Effector CD4-positive, alpha-beta T cell (primary cell): ENCODE measurements around the gene HARS2.
"Not testable (repeated sequence)": the region's sequence is repeated elsewhere in the genome, so short reads cannot be mapped to it uniquely, and the experiment has no call there.

ENCODE experiments used
- DNase-seq: peaks from one replicate; pipeline ENCODE4 v3.0.0-alpha.2; 2020

Gene HARS2

DNA sequence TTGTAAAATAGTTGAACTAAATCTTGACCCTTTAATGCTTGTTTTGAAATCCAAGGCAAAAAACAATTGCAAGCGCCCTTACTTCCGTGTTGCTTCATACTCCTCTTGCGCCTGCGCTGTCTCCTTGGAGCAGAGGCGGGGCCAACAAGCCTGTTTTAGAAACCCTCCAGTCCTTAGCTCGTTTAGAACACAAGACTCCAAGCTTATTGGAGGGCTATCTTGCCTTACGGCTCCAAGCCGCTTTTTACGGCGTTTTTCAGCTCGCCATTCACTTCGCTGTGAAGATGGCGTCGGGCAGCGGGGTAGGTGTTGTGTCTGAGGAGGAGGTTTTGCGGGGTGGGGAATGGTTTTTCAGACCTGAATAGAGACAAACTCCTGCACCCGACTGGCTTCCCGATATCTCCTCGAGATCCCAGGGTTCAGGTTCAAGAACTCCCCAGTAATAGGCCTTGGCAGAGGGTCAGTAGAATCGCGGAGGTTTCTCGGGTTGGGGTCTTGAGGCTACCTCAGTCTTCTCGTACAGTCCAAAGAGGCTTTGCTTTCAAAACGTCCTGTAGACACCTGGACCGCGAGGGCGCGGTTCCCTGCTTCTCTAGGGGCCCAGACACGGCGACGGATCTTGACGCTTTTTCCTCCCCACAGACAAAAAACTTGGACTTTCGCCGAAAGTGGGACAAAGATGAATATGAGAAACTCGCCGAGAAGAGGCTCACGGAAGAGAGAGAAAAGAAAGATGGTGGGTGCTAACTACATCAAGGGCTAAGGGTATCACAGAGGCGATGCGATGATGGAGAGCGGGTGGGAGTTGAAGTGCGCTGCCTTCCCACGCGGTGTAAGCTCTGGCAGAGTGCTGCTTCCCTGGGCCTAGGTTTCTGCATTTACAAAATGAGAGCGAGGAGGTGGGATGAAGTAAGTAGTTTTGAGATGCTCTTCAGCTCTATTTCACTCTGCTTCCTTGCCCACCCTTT is 9.2 kb downstream of the HARS2 start, which contains the start of gene ZMAT2:
TSS of gene ZMAT2 (plus strand) at position 271 of the 968 bp plus-strand sequence. CDS start at position 285, 14 bp downstream.
- DNase-seq = peak; percentile 92

DNA sequence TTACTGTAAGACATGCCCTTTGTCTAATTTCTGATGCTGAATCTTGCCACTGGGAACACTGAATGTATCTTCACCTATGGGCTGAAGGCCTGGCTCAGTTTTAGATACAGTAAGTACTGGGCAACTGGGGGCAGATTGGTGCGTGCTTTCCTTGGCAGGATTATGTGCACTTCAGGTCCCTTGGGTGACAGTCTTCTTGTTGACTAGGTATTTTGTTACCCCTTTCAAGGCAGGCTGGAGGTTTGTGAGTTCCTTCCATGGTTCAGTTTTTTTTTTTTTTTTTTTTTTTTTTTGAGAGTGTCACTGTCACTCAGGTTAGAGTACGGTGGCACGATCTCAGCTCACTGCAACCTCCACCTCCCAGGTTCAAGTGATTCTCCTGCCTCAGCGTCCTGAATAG is 16.6 kb downstream of the HARS2 start:
- no peak for DNase-seq

DNA sequence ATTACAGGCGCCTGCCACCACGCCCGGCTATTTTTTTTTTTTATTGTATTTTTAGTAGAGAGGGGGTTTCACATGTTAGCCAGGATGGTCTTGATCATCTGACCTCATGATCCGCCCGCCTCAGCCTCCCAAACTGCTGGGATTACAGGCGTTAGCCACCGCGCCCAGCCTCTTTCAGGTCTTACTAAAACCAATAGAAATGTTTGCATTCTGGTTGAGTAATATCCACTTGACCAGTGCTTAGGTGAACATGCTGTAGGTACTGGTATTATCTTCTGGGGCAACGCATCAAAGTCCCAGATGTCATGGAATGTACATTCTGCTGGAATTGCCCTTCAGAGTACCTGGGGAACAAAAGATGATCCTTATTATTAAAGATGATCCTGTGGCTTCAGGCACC is 17.5 kb downstream of the HARS2 start:
- not testable (repeated sequence) for DNase-seq

DNA sequence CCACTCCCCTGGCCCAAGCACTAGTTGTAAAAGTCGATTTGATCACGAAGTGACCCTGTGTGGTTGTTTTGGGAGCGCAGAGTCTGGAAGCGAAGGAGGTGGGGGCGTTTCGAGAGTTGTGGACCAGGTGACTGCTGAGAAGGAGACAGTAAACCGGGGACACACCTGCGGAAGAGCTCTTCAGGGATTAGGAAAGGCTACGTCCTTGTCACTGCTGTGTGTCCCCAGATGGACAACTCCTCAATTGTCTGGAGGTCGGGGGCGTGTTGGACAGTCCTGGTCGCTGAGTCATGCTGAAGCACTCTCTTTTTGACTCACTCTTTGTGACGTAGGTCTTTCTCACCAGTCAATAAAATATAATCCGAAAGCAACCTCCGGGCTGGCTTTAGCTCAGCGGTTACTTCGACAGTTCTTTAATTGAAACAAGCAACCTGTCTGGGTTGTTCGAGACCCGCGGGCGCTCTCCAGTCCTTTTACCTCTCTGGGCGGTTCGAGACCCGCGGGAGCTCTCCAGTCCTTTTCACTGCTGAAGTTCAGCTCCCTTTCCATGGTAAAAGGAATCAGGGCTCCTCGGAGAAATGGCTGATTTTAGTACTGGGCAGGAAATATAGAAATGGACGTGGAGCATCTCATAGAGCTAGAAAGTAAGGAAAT is 19.8 kb downstream of the HARS2 start:
- DNase-seq = peak; percentile 70

DNA sequence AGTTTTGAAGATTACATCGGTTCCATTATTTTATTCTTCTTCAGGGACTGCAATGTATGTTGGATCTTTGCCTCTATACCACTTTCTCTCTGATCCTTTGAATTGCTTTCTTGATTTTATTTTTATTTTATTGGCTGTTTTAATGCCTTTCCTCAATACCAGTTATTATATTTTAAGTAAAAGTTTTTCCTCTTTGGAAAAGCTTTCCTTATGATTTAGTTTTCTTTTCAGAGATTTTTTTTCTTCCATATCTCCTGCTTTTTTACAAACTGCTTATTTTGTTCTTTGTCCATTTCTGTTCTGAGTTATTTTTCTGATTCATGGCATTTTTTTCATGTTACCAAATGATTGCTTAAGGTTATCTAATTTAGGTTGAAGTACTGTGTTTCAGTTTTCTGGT is 20.5 kb downstream of the HARS2 start:
- DNase-seq = no peak

DNA sequence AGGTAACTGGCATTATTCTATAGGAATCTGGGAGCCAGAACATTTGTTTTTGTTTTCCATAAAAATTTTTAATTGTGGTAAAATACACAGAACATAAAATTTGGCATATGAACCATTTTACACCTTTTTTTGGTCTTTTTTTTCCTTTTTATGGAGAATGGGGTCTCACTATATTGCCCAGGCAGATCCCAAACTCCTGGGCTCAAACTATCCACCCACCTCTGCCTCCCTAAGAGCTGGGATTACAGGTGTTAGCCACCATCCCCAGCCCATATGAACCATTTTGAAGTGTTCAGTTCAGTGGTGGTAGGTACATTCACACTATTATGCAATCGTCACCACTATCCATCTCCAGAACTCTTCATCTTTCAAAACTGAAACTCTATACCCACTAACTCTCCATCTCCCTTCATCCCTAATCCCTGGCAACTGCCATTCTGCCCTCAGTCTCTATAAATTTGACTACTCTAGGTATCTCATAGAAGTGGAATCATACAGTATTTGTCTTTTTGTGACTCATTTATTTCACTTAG is 22.4 kb downstream of the HARS2 start:
- no peak for DNase-seq

DNA sequence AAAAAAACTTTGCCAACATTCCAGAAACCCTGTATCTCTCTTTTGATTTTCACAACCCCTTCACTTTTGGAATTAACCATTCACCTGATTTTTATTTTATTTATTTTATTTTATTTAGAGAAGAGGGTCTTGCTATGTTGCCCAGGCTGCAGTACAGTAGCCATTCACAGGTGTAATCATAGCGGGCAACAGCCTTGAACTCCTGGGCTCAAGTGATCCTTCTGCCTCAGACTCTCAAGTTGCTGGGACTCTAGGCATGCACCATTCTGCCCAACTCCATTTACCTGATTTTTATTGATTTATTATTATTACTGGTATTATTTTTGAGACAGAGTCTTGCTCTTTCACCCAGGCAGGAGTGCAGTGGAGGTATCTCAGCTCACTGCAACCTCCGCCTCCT is 25.0 kb downstream of the HARS2 start:
- DNase-seq = not testable (repeated sequence)

DNA sequence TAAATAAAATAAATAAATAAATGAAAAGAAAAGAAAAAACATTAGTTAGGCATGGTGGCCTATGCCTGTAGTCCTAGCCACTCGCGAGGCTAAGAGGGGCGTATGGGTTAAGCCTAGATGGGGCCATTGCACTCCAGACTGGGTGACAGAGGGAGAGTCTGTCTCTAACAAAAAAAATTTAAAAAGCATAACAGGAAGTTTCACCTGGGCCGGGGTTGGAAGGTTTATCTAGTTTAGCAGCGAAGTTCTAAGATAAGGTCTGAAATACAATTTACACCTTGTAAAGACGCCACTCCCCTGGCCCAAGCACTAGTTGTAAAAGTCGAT is 27.0 kb downstream of the HARS2 start:
- no peak for DNase-seq

DNA sequence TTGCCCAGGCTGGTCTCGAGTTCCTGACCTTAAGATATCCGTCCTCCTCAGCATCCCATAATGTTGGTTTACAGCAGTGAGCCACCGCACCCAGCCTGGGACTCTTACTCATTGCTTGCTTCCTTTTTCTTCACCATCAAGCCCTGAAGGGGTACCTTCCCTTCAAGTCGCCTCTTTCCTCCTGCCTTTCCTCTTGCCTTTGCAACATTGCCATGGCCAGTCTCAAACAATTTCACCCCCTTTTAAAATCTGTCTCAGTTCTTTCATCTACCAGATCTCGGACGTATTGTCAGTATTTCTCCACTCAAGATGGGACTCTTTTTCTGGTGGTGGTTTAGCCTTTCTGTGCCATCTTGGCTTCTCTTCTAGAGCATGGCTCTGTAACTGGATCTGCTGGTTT is 29.5 kb downstream of the HARS2 start:
- not testable (repeated sequence) for DNase-seq

DNA sequence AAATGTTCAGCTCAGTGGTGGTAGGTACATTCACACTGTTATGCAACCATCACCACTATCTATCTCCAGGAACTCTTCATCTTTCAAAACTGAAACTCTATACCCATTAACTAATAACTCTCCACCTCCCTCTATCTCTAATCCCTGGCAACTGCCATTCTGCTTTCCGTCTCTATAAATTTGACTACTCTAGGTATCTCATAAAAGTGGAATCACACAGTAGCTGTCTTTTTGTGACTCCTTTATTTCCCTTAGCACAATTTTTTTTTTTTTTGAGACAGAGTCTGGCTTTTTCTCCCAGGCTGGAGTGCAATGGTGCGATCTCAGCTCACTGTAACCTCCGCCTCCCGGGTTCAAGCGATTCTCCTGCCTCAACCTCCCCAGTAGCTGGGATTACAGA is 30.1 kb downstream of the HARS2 start:
- not testable (repeated sequence) for DNase-seq

DNA sequence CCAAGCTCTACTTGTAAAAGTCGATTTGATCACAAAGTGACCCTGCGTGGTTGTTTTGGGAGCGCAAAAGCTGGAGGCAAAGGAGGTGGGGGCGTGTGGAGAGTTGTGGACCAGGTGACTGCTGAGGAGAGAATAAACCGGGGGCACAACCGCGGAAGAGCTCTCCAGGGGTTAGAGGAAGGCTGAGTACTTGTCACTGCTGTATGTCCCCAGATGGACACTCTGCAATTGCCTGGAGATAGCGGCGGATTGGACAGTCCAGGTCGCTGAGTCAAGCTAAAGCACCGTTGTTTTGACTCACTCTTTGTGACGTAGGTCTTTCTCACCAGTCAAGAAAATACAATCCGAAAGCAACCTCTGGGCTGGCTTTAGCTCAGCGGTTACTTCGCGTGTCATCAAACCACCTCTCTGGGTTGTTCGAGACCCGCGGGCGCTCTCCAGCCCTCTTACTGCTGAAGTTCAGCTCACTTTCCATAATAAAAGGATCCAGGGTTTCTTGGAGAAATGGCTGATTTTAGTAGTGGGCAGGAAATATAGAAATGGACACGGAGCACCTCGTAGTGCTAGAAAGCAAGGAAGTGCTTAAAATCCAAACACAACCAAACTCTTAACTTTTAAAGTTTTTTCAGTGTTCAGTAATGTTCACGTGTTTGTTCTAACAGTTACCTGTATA is 34.7 kb downstream of the HARS2 start:
- peak; percentile 35 for DNase-seq

DNA sequence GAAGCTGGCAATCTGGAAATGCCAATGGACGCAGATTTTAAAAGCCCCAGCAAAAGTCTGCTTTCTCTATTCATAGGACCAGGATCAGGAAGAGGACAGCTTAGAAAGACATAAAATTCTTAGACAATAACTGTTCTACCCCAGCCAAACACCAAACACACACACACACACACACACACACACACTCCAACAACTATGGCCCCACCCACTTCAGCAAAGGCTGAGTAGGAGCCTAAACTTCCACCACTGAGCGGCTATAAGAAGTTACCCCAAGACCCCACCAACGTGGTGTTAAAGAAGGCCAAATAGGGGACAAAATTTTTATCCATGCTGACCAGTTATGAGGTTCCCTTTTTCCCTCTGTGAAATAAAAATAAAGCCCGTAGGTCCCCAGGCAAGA is 41.8 kb downstream of the HARS2 start:
- DNase-seq = no peak

DNA sequence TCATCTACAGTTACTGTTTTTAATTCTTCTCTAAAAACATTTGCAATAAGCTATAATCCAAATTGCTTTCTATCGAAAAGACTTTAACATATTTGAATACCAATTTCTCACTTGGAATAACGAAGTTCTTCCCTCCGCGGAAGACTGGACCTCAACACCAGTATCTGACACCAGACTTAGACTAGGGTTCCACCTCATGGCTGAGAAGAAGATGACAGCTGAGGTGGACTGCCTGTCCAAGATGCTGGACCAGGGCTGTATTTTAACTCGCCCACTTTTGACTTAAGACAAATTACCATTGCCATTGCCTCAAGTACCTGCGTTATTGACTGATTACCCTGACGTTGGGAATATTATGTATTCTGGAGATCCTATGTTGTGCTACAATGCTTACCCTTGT is 43.1 kb downstream of the HARS2 start:
- DNase-seq = no peak

DNA sequence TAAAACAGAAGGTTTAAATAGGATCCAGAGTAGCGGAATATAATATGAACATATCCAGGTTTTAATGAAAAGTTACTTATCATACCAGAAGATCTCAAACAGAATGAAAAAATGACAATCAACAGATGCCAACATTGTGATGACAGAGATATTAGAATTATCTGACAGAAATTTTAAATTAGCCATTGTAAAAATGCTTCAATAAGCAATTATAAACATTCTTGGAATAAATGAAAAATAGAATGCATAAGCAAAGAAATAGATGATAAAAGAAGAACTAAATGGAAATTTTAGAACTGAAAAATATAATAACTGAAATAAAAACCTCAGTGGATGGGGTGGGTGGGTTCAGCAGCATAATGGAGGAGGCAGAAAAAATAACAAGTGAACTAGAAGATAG is 46.2 kb downstream of the HARS2 start:
- DNase-seq = no peak

DNA sequence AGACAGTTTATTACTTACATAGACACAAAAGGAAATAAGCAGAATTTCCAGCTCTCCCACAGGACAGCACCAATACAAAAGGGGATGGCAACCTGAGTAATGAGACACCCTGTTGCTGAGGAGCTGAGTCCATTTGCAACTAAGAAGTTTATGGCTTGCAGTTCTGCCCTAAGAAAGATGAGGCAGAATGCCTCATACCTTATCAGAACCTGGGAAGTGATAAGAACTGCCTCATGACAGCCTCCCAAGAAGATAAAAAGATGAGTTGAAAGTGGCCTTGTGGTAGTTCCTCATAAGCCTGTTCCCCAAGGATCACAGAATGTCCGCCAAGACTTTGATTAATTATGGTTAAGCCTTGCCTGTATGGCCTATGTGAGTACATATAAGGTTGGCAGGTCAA is 50.7 kb downstream of the HARS2 start:
- DNase-seq = no peak
